GM12875 (cell line): ENCODE data around the gene GNG4.
"Not testable (repeated sequence)": the region's sequence is repeated elsewhere in the genome, so short reads cannot be mapped to it uniquely, and the experiment has no call there.

Experiments used
- H3K4me3 ChIP-seq: one replicate; pipeline ENCODE4 v1.5.1; 2011; ENCODE audit warnings: low read depth, low read length, control low read depth
- CTCF ChIP-seq: IDR thresholded peaks from 2 replicates; pipeline ENCODE4 v1.5.1; 2011; ENCODE audit warnings: low read depth, mild to moderate bottlenecking, control low read depth, inconsistent platforms, low read length, moderate library complexity, borderline replicate concordance; ENCODE audit not compliant: insufficient read depth

Gene GNG4

GRCh38 chr1:235650341-235651169 lies 971 bp upstream of the GNG4 start:
- peak overlapping the region; percentile 3 for H3K4me3 ChIP-seq

GRCh38 chr1:235648954-235649367 lies 623 bp downstream of the GNG4 start:
- no peak overlapping the region for H3K4me3 ChIP-seq
- no peak for TF ChIP-seq CTCF

More at GRCh38 chr1:235650341-235651169, 971 bp upstream of the GNG4 start:
- TF ChIP-seq CTCF = no peak

GRCh38 chr1:235648407-235648907 lies 1.1 kb downstream of the GNG4 start:
- no peak overlapping the region for H3K4me3 ChIP-seq
- TF ChIP-seq CTCF = no peak

GRCh38 chr1:235647537-235647936 lies 2.0 kb downstream of the GNG4 start:
- not testable (repeated sequence) for H3K4me3 ChIP-seq

- no peak overlapping the region for H3K4me3 ChIP-seq
- TF ChIP-seq CTCF = no peak
Observed at GRCh38 chr1:235646463-235646862, 3.1 kb downstream of the GNG4 start.

GRCh38 chr1:235644693-235645305 lies 4.8 kb downstream of the GNG4 start:
- TF ChIP-seq CTCF = no peak

GRCh38 chr1:235643837-235644692 lies 5.5 kb downstream of the GNG4 start:
- H3K4me3 ChIP-seq = no peak overlapping the region
- no peak for TF ChIP-seq CTCF

More at GRCh38 chr1:235644693-235645305, 4.8 kb downstream of the GNG4 start:
- no peak overlapping the region for H3K4me3 ChIP-seq
